ENCODE measurements around the gene MYBPHL. TPM values are rescaled to one million over a fixed set of nuclear protein-coding genes. Genes with fewer than 3 reads are reported as not detected.

Gene MYBPHL
- total and polyA plus RNA-seq, 2 of the 13 experiments (the other 11 are each of a cell fraction or from before 2014, with no cell fraction given) = 3.7 to 3.8 TPM

DNA sequence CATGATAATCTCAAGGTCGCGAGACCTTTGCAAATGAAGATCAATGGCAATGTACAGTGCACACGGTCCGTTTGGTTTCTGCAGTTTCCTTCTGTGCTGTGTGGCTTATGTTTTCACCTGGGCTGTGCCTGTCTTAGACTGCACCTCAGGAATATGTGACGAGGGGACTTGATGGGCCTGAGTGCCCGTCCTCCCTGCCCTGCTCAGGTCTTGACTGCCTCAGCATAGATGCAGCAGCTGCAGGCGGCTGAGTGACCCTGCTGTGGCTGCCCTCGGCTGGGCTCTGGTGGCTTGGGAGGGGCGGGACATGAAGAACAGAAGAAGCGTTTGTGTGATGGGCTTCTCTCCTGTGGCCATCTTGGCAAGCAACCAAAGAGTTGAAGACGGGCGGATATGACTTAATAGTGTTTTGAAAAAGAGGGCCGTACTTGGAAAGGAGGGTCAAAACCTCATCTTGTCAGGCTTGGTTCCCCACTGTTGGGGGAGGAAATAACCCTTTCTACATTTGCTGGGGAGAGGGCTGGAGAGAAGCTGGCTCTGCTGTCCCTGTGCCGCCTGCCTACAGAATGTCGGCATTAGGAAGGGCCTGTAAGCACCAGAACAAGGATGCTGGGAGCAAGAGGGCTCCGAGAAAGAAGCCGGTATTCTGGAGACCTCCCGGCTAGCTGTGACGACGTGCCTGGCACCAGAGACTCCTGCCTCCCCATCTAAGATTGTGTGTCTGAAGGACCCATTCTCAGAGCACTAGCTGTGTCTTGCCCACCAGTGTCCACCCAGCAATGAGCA, 7.1 kb downstream of the MYBPHL start (continued):
- TF ChIP-seq, protein P1, sequence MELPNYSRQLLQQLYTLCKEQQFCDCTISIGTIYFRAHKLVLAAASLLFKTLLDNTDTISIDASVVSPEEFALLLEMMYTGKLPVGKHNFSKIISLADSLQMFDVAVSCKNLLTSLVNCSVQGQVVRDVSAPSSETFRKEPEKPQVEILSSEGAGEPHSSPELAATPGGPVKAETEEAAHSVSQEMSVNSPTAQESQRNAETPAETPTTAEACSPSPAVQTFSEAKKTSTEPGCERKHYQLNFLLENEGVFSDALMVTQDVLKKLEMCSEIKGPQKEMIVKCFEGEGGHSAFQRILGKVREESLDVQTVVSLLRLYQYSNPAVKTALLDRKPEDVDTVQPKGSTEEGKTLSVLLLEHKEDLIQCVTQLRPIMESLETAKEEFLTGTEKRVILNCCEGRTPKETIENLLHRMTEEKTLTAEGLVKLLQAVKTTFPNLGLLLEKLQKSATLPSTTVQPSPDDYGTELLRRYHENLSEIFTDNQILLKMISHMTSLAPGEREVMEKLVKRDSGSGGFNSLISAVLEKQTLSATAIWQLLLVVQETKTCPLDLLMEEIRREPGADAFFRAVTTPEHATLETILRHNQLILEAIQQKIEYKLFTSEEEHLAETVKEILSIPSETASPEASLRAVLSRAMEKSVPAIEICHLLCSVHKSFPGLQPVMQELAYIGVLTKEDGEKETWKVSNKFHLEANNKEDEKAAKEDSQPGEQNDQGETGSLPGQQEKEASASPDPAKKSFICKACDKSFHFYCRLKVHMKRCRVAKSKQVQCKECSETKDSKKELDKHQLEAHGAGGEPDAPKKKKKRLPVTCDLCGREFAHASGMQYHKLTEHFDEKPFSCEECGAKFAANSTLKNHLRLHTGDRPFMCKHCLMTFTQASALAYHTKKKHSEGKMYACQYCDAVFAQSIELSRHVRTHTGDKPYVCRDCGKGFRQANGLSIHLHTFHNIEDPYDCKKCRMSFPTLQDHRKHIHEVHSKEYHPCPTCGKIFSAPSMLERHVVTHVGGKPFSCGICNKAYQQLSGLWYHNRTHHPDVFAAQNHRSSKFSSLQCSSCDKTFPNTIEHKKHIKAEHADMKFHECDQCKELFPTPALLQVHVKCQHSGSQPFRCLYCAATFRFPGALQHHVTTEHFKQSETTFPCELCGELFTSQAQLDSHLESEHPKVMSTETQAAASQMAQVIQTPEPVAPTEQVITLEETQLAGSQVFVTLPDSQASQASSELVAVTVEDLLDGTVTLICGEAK (IDR thresholded peaks at IDR 0.05) = no peak
- TF ChIP-seq, protein P1 (CRISPR knock-in tag; IDR thresholded peaks at IDR 0.05) = no peak
- TF ChIP-seq ZSCAN30 (CRISPR knock-in tag; IDR thresholded peaks at IDR 0.05) (no peak), NBN (conservative IDR thresholded peaks at IDR 0.05) (no peak), MIER3 (CRISPR knock-in tag; IDR thresholded peaks at IDR 0.05; ENCODE audit: borderline replicate concordance) (no peak), ZNF737 (CRISPR knock-in tag; IDR thresholded peaks at IDR 0.05; ENCODE audit: borderline replicate concordance) (no peak), TAF15 (IDR thresholded peaks at IDR 0.05; ENCODE audit: low read depth, low read length, poor library complexity, severe bottlenecking) (no peak), HNRNPK (IDR thresholded peaks at IDR 0.05; ENCODE audit: low read depth, low read length, poor library complexity, severe bottlenecking) (no peak), TARDBP (CRISPR knock-in tag; IDR thresholded peaks at IDR 0.05) (no peak), ZNF749 (CRISPR knock-in tag; IDR thresholded peaks at IDR 0.05; ENCODE audit: borderline replicate concordance) (0 out of 2 replicates have a peak, but pooled peaks have one; percentile 19), ZNF674 (CRISPR knock-in tag; IDR thresholded peaks at IDR 0.05; ENCODE audit: low read depth) (no peak), ZNF782 (CRISPR knock-in tag; IDR thresholded peaks at IDR 0.05; ENCODE audit: borderline replicate concordance) (no peak), AKAP8 (CRISPR knock-in tag; IDR thresholded peaks at IDR 0.05) (0 out of 2 replicates have a peak, but pooled peaks have one; percentile 62), UBTF (CRISPR knock-in tag; IDR thresholded peaks at IDR 0.05) (no peak; the same call in 1 of the 2 replicates)
- TF ChIP-seq, protein P2, sequence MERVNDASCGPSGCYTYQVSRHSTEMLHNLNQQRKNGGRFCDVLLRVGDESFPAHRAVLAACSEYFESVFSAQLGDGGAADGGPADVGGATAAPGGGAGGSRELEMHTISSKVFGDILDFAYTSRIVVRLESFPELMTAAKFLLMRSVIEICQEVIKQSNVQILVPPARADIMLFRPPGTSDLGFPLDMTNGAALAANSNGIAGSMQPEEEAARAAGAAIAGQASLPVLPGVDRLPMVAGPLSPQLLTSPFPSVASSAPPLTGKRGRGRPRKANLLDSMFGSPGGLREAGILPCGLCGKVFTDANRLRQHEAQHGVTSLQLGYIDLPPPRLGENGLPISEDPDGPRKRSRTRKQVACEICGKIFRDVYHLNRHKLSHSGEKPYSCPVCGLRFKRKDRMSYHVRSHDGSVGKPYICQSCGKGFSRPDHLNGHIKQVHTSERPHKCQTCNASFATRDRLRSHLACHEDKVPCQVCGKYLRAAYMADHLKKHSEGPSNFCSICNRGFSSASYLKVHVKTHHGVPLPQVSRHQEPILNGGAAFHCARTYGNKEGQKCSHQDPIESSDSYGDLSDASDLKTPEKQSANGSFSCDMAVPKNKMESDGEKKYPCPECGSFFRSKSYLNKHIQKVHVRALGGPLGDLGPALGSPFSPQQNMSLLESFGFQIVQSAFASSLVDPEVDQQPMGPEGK (CRISPR knock-in tag; IDR thresholded peaks at IDR 0.05) = no peak; the same call in 1 of the 2 replicates
